ENCODE results near the gene INTS11.

INTS11 gene

DNA sequence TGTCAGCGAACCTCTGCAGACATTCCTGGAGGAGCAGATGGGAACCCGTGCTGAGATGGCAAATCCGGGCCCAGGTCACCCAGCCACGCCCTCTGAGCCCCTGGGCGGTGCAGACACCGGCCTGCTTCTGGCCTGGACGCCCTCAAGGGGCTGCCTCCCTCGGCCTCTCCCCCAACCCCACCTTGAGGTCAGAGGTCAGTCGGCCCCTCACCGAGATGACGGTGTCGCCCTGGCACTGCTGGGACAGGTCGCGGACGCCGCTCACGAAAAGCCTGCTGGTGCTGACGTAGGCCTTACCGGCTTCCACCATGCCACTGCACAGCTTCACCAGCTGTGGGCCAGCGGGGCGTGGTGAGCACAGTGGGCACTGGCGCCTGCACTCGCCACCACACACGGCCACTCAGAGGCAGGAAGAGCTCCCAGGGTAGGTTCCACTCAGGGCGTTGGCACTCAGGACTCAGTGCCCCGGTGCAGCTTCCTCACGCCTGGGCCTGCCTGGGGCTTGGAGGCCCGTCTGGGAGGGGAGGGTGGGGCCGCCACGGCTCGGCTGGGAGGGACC, 21.4 kb downstream of the INTS11 start:
- no peak overlapping the region for H3K4me3 Mint-ChIP-seq

GRCh38 chr1:1302006-1302430, 22.4 kb downstream of the INTS11 start:
- H3K4me1 Mint-ChIP-seq = peaks cover 14% of the 10 kb centered on the region
- no peaks in the 10 kb centered on the region for H3K9me3 Mint-ChIP-seq

More for the DNA sequence above, 21.4 kb downstream of the INTS11 start:
- Mint-ChIP-seq H3K27me3 (no peaks in the 10 kb centered on the region), H3K36me3 (ENCODE audit: insufficient read depth) (peaks cover 5% of the 10 kb centered on the region), H3K4me1 (peaks cover 16% of the 10 kb centered on the region), H3K9me3 (no peaks in the 10 kb centered on the region), H3K27ac (ENCODE audit: low read depth) (no peak overlapping the region)
- no peak for DNase-seq (ENCODE audit: low spot score in 2 of 2)
- ATAC-seq (replicated peaks; ENCODE audit: extremely low read depth, poor library complexity, severe bottlenecking) = no peak

DNA sequence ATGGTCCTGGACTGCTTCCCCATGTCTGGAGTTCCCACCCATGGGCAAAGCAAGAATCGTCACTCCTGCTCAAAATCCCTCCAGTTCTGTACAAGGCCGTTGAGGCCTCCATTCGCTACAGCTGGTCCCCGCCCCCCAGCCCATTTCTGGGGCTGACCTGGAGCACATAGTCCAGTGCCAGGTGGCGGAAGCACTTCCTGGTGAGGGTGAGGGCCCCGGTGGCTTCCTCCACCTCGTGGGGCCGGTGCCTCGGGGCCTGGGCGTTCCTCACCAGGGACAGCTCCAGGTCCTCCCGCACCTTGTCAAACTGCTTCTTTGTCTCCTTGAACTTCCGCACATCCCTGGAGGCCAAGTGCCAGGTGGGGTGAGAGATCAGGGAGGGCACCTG, 24.1 kb downstream of the INTS11 start:
- Mint-ChIP-seq H3K9me3 (no peaks in the 10 kb centered on the region), H3K27me3 (no peaks in the 10 kb centered on the region), H3K27ac (ENCODE audit: low read depth) (no peak overlapping the region), H3K4me1 (no peaks in the 10 kb centered on the region), H3K36me3 (ENCODE audit: insufficient read depth) (no peaks in the 10 kb centered on the region), H3K4me3 (no peak overlapping the region)
- DNase-seq (ENCODE audit: low spot score in 2 of 2) (no peak), ATAC-seq (replicated peaks; ENCODE audit: extremely low read depth, poor library complexity, severe bottlenecking) (no peak)

More at GRCh38 chr1:1302006-1302430, 22.4 kb downstream of the INTS11 start:
- no peak overlapping the region for H3K27ac Mint-ChIP-seq (ENCODE audit: low read depth)
- no peak overlapping the region for H3K4me3 Mint-ChIP-seq
- peaks cover 4% of the 10 kb centered on the region for H3K36me3 Mint-ChIP-seq (ENCODE audit: insufficient read depth)
- ATAC-seq (replicated peaks; ENCODE audit: extremely low read depth, poor library complexity, severe bottlenecking) (no peak), DNase-seq (ENCODE audit: low spot score in 2 of 2) (no peak)
- no peaks in the 10 kb centered on the region for H3K27me3 Mint-ChIP-seq

- Mint-ChIP-seq H3K4me3 (no peak overlapping the region), H3K9me3 (no peaks in the 10 kb centered on the region), H3K27me3 (no peaks in the 10 kb centered on the region), H3K4me1 (no peaks in the 10 kb centered on the region), H3K36me3 (ENCODE audit: insufficient read depth) (no peaks in the 10 kb centered on the region), H3K27ac (ENCODE audit: low read depth) (no peak overlapping the region)
- DNase-seq (ENCODE audit: low spot score in 2 of 2) (no peak), ATAC-seq (replicated peaks; ENCODE audit: extremely low read depth, poor library complexity, severe bottlenecking) (no peak)
These were observed 24.6 kb downstream of the INTS11 start for GRCh38 chr1:1299686-1300351.

- no peaks in the 10 kb centered on the region for H3K9me3 Mint-ChIP-seq
- H3K27me3 Mint-ChIP-seq = no peaks in the 10 kb centered on the region
- no peaks in the 10 kb centered on the region for H3K36me3 Mint-ChIP-seq (ENCODE audit: insufficient read depth)
- no peak overlapping the region for H3K27ac Mint-ChIP-seq (ENCODE audit: low read depth)
- no peak for ATAC-seq (replicated peaks; ENCODE audit: extremely low read depth, poor library complexity, severe bottlenecking)
- no peak overlapping the region for H3K4me3 Mint-ChIP-seq
- no peaks in the 10 kb centered on the region for H3K4me1 Mint-ChIP-seq
- DNase-seq (ENCODE audit: low spot score in 2 of 2) = no peak
These were observed 25.4 kb downstream of the INTS11 start for GRCh38 chr1:1298861-1299685.

GRCh38 chr1:1297802-1298424, 26.5 kb downstream of the INTS11 start:
- H3K9me3 Mint-ChIP-seq = no peaks in the 10 kb centered on the region
- no peaks in the 10 kb centered on the region for H3K27me3 Mint-ChIP-seq
- no peak overlapping the region for H3K4me3 Mint-ChIP-seq
- ATAC-seq (replicated peaks; ENCODE audit: extremely low read depth, poor library complexity, severe bottlenecking) (no peak), DNase-seq (ENCODE audit: low spot score in 2 of 2) (no peak)
- H3K4me1 Mint-ChIP-seq = no peaks in the 10 kb centered on the region
- no peak overlapping the region for H3K27ac Mint-ChIP-seq (ENCODE audit: low read depth)
- no peaks in the 10 kb centered on the region for H3K36me3 Mint-ChIP-seq (ENCODE audit: insufficient read depth)

- ATAC-seq (replicated peaks; ENCODE audit: extremely low read depth, poor library complexity, severe bottlenecking) (no peak), DNase-seq (ENCODE audit: low spot score in 2 of 2) (no peak)
- Mint-ChIP-seq H3K27me3 (no peaks in the 10 kb centered on the region), H3K36me3 (ENCODE audit: insufficient read depth) (peaks cover 2% of the 10 kb centered on the region), H3K9me3 (no peaks in the 10 kb centered on the region), H3K27ac (ENCODE audit: low read depth) (no peak overlapping the region), H3K4me1 (no peaks in the 10 kb centered on the region), H3K4me3 (no peak overlapping the region)
These were observed 28.1 kb downstream of the INTS11 start for GRCh38 chr1:1296070-1297061.

GRCh38 chr1:1295154-1295923, 29.1 kb downstream of the INTS11 start:
- ATAC-seq (replicated peaks; ENCODE audit: extremely low read depth, poor library complexity, severe bottlenecking) (no peak), DNase-seq (ENCODE audit: low spot score in 2 of 2) (no peak)
- no peak overlapping the region for H3K27ac Mint-ChIP-seq (ENCODE audit: low read depth)
- H3K36me3 Mint-ChIP-seq (ENCODE audit: insufficient read depth) = peaks cover 4% of the 10 kb centered on the region
- H3K4me1 Mint-ChIP-seq = no peaks in the 10 kb centered on the region
- H3K4me3 Mint-ChIP-seq = no peak overlapping the region
- no peaks in the 10 kb centered on the region for H3K27me3 Mint-ChIP-seq
- no peaks in the 10 kb centered on the region for H3K9me3 Mint-ChIP-seq

DNA sequence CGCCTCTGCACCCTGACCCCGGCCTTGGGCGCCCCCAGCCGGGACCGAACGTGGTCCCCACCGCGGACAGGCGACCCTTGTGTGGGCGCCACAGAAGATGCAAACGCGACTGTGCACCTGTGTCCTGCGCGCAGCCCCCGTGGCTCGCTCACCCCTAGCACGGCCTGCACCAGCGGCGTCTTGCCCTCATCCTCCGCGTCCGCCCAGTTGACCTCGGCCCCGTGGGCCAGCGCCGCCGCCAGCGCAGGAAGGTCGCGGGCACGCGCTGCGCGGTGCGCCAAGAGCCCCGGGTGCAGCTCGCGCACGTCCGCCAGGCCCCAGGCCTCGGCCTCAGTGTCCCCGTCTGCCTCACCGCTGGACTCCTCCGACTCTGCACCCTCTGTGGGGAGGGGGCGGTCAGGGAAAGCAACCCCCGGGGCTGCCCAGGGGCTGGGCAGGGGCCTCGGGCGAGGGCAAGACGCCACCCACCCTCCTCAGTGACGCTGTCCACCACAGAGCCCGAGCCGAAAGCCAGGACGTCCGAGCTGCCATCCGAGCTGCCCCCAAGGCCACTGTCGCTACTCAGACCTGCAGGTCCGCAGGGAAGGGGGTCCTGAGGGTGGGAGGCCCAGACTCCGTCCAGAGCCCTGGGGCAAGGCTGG, 30.1 kb downstream of the INTS11 start:
- H3K27me3 Mint-ChIP-seq = no peaks in the 10 kb centered on the region
- no peaks in the 10 kb centered on the region for H3K9me3 Mint-ChIP-seq
- no peak for DNase-seq (ENCODE audit: low spot score in 2 of 2)
- peaks cover 6% of the 10 kb centered on the region for H3K36me3 Mint-ChIP-seq (ENCODE audit: insufficient read depth)
- no peak overlapping the region for H3K27ac Mint-ChIP-seq (ENCODE audit: low read depth)
- H3K4me3 Mint-ChIP-seq = no peak overlapping the region
- no peaks in the 10 kb centered on the region for H3K4me1 Mint-ChIP-seq
- no peak for ATAC-seq (replicated peaks; ENCODE audit: extremely low read depth, poor library complexity, severe bottlenecking)

GRCh38 chr1:1293263-1294249, 30.9 kb downstream of the INTS11 start:
- DNase-seq (ENCODE audit: low spot score in 2 of 2) (no peak), ATAC-seq (replicated peaks; ENCODE audit: extremely low read depth, poor library complexity, severe bottlenecking) (no peak)
- H3K27ac Mint-ChIP-seq (ENCODE audit: low read depth) = no peak overlapping the region
- H3K36me3 Mint-ChIP-seq (ENCODE audit: insufficient read depth) = peaks cover 6% of the 10 kb centered on the region
- no peaks in the 10 kb centered on the region for H3K9me3 Mint-ChIP-seq
- H3K27me3 Mint-ChIP-seq = no peaks in the 10 kb centered on the region
- no peaks in the 10 kb centered on the region for H3K4me1 Mint-ChIP-seq
- no peak overlapping the region for H3K4me3 Mint-ChIP-seq

Measured in central memory CD8-positive, alpha-beta T cell (primary cell).